Tongue (tissue), 2 donors: ENCODE results near the gene BMP8B. TPM values are rescaled to one million over a fixed set of nuclear protein-coding genes. Genes with fewer than 3 reads are reported as not detected.
"Not testable (repeated sequence)": the region's sequence is repeated elsewhere in the genome, so short reads cannot be mapped to it uniquely, and the experiment has no call there.

Experiments used
- DNase-seq: peaks from one replicate; pipeline ENCODE4 v3.0.0-alpha.2; 2015
- total RNA-seq: library from RNA; depleted of rRNA; stranded (reverse); fragments of >200 nt; gene quantifications from one replicate; pipeline ENCODE4 v1.2.3, GENCODE V29; 2014

BMP8B gene
- total RNA-seq, 1 donor from 2014 or later: 2.7 TPM

DNA sequence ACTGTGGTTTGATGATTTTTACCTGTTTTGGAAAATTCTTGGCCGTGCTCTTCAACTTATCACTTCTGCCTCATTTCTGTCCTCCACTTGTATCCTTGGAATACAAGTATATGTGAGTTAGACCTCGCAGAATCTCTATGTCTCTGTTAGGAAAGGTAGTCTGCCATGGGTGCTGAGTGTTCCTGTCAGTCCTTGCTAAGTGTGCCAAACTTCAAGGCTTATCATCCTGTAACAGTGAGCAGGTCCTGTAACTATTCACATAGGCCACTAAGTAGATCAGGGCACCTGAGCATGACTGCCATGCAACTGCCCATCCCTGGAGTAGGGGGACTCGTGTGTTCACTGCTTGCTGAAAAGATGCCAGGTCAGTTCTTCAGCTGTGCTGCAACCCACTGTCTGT is 24.2 kb upstream of the BMP8B start:
- no peak for DNase-seq

DNA sequence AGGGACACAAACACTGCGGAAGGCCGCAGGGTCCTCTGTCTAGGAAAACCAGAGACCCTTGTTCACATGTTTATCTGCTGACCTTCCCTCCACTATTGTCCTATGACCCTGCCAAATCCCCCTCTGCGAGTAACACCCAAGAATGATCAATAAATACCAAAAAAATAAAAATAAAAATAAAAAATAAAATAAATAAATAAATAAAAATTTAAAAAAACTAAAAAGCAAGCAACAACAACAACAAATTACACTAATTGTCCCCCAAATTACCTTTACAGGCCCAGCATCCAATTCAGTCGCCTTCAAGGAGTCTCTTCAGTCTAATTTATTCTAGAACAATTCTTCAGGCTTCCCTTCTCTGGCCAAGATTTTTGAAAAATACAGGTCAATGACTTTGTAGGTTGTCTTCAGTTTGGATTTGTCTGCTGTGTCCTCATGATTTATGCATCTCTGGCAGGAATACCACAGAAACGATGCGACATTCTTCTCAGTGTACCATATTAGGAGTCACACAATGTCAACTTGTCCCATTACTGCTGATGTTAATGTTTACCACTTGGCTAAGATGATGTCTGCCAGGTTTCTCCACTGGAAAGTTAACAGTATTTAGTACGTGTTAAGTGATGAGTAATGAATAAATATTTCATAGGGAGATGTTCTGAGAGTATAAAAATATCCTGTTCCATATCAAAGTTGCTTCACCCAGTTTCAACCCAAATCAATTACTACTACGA is 20.3 kb upstream of the BMP8B start:
- DNase-seq: no peak

DNA sequence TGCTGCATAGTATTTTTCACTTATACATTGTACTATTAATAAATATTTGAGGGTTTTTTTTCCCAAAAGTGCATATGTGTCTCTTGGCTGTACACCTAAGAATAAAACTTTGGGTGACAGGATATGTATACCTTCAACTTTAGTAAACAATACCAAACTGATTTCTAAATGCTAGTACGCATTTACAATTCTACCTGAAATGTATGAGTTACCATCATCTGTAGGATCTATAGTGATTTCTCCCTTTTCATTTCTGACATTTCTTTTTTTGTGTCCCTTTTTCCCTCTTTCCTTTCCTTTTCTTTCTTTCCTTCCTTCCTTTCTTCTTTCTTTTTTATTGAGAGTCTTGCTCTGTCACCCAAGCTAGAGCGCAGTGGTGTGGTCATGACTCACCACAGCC is 16.7 kb upstream of the BMP8B start:
- no peak for DNase-seq

DNA sequence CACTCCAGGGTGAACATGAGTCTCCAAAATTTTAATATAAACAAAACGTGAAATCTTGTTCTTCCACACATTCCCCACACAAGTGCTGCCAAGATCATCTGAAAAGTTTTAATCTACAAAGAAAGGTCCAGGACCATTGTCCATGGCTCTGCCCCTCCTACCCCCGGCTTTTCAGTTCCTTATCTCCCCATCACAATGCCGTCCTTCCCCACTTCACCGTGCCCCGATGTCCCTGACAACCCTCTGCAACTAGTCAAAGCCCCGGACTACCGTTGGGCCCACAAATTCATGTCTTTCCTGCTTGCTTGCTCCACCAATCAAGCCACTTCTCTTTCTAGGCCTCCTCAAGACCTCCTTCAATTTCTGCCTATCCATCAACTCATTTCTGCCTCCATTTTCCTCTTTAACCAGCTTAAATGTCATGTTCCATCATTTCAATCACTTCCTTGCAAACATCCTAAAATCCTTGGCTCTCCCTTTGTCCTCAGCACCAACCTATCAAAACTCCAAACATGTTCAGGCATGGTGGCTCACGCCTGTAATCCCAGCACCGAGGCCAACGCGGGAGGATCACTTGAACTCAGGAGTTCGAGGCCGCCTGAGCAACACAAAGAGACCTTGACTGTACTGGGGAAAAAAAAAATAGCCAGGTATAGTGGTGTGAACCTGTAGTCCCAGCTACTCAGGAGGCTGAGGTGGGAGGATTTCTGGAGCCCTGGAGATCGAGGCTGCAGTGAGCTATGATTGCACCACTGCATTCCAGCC is 14.0 kb upstream of the BMP8B start:
- no peak for DNase-seq

DNA sequence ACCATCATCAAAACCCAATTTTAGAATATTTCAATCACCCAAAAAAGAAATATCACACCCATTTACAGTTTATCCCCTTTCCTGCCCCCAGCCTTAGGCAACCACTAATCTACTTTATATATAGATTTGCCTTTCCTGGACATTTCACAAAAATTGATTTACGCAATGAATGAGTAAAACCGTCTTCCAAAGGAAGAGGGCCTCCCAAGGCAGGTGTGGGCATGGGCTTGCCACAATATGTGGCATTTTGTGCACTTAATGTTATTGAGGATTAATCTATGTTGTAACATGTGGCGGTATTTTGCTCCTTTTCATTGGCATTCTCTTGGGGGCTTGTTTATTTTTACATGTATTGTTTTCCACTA is 11.8 kb upstream of the BMP8B start:
- DNase-seq: no peak

DNA sequence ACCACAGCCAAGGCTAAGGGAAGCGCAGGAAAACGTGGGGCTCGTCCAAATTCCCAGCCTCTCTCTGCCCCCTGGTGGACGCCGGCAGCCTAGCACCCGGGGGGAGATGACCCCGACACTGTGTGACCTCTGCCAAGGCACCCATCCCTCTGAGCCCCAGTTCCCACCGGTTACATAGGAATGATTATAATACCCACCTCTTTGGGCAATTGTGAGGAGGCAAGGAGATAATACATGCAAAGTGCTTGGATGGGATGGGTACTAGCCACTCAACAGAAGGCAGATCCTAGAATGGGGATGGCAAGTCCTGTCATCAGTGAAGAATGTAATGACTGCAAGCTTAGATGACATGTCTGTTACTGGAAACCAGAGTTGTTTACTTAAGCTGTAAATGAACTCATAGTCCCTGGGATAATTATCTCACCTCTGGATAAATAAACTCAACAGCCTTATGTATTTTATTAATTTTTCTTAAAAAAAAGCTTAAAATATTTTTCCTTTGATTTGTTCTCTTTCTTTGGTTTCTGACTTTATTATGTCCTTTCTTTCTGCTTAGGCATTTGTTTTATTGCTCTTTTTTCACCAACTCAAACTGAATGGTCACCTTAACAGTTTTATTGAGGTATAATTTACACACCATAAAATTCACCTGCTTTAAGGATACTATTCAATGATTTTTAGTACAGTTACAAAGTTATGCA is 11.3 kb upstream of the BMP8B start:
- DNase-seq: peak; percentile 53

DNA sequence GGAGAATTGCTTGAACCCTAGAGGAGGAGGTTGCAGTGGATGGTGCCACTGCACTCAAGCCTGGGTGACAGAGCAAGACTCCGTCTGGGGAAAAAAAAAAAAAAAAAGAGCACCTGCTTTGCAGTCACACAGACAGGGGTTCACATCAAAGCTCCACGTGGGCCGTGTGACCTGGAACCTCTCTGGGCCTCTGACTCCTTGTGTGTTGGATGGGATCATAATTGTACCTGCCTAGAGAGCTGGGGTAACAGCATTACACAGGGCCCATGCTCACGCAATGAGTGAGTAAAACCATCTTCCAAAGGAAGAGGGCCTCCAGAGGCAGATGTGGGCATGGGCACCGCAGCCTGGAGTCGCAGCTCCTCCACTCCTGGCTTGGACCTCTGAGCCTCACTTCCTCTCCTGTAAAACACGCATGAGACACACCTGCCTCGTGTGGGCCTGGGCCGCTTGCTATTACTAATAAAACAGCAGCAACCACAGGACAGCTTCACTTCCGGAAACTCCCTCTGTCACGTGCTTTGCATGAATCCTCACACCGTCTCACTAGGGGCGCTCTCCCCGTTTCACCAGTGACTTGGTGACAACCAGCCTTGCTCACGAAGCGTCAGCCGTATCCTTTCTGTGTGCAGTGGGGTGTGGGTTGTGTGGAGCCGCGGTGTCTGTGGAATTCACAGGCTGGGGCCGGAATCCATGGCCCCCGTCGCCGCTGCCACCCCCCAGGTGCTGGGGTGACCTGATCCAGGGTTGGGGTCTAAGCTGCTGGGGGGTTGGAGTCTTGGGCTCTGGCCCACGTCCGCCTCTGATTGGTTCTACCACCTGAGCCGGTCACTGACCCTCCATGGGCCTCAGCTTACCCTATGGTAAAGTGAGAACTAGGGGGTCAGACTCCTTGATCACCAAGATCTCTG is 10.4 kb upstream of the BMP8B start:
- peak; percentile 57 for DNase-seq

DNA sequence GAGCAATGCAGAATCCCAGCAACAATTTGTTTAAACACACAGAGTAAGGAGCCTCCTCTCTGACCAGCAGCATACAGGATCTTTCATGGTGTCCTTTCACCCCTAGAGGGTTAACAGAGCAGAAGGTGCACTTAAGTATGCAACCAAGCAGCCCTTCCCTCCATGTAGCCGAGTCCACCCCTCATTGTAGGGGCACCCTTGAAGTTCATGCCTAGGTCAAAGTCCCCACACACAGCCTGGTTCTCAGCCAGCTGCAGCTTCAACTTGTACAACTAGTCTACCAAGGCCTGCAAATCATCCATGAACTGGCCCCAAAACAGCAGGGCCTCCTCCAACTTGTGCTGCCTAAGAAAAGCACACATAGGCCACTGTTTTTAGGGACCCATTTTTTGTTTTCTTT is 7.0 kb upstream of the BMP8B start:
- DNase-seq: no peak

DNA sequence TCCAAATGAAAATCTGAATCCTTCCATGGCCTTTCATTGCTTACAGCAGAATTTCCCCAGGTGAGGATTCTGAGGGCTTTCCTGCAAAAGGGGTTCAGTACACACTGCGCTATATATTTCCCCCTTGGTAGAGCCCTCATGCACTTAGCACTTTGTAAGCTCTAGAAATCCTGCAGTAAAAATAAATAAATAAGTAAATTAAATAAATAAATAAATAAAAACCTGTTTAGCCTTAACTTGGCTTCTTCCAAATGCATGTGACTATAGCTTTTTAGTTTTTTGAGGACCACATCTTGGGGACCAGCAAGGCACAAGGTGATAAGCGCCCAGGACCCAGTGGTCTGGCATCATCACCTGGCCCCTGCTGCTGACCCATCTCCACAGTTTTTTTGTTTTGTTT is 3.2 kb upstream of the BMP8B start:
- no peak for DNase-seq

DNA sequence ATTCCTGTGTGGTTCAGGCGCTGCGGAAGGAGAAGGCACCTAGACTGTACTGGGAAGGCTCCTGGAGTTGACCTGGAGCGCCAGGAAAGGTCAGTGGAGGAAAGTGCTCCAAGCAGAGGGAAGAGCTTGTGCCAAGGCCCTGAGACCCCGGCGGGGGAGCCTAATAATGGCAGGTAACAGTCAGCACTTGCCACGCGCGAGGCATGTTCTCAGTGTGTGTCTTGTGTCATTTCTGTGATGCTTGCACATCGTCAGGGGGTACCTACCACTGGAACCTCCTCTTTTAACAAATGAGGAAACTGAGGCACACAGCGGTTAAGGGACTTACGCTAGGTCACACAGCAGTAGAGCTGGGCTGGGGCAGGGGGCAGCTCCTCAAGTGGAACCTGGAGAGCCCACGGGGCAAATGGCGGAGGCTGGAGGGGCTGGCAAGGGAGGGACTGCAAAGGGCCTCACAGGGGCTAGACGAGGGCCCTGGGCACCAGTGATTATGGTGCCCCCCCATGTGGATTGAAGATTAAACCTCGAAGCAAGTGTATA is 976 bp upstream of the BMP8B start:
- no peak for DNase-seq

DNA sequence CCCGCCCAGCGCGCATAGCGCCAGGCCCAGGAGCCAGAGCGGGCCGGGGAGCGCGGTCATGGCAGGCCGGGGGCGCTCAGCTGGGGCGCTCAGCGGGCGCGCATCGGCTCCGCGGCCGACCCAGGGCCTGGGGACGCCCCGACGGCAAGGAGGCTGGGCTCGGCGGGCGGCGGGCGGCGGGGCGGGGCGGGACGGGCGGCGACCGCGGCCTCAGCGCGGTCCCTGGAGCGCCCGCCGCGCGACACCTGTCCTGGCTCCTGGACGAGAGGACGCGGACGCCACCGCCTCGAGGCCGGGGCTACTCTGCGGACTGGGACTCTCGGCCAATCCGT is 273 bp downstream of the BMP8B start:
- no peak for DNase-seq

DNA sequence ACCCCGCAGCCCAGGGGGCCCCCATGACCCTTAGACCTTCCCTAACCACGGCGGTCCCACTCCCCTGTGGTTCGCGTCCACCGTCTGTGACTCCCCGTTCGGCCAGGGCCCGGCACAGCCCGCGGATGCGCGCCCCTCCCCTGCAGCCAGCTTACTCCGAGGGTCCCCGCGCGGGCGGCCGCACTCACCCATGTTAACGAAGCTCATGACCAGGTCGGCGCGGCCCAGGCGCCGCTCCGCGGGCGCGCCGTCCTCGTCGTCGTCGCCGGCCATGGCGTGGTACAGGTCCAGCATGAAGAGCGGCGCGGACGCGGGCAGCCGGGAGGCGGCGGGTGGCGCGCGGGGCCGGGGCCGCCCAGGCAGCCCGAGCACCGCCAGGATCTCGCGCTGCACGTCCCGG is 701 bp downstream of the BMP8B start:
- not testable (repeated sequence) for DNase-seq

DNA sequence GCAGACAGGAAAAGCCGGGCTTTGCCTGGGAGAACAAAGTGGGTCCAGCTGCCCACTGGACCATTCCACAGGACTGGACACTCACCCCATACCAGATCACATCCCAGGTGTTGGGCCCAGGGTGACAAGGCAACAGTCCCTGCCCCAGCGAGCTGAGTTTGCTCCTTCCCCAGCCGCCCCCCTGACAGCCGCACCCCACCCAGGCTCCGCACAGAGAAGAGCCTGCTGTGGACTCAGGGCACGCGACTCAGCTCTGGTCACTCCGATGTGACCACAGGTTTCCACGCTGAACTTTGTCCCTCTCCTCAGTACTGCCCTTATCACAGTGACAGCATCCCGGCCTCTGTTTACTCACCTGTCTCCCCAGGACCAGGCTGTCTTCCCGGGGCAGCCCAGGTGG is 1.2 kb downstream of the BMP8B start:
- no peak for DNase-seq

DNA sequence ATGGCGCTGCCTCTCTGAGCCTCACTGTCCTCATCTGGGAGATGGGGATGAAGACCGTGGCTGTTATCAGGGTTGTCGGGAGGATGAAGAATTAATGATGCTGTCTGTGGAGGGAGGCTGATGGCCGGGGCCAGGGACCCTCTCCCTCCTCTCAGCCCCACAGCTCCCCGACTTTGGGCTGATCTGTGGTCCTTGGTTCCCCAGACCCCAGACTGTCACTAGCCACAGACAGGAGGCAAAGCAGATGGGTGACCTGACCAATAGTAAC is 1.6 kb downstream of the BMP8B start:
- not testable (repeated sequence) for DNase-seq

DNA sequence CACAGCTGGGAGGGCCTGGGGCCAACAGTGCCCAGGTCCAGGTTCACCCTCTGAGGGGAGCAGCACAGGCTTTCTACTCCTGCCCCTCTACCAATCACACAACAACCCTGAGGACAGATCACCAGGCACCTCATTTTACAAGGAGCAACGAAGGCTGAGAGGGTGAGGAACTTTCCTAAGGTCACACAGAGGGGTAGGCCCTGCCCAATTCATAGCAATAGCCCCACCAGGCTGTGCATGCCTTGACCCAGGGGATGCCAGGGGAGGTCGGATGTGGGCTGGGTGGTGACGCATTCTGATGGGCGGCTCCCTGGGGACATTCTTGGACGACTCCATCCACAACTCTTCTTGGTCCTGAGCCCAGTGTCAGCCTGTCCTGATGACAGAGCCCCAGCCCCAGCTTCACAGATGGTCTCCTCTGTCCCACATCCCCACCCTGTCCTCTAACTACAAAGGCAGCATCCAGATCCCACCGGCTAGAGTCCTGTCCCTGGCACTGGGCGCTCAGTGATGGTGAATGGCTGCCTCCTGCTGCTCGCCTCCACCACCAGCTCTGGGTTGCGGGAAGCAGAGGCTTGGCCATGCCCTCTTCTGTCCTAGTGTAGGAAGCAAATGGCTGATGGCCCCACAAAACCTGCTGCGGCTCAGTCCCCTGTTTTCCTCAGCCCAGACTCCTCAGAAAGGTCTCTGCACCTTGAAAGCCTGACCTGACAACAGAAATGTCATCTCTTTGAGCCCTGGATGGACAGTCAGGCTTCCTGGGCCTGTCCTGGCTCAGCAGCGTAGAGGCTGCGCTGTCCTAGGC is 2.2 kb downstream of the BMP8B start:
- DNase-seq: not testable (repeated sequence)

DNA sequence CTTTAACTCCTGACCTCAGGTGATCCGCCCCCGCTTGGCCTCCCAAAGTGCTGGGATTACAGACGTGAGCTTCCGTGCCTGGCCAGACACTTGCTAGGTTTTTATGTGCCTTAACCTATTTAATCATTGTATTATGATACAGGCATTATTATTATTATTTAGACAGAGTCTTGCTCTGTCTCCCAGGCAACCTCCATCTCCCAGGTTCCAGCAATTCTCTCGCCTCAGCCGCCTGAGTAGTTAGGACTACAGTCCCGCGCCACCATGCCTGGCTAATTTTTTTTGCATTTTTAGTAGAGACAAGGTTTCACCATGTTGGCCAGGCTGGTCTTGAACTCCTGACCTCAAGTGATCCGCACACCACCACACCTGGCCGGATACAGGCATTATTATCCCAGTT is 6.0 kb downstream of the BMP8B start:
- not testable (repeated sequence) for DNase-seq

DNA sequence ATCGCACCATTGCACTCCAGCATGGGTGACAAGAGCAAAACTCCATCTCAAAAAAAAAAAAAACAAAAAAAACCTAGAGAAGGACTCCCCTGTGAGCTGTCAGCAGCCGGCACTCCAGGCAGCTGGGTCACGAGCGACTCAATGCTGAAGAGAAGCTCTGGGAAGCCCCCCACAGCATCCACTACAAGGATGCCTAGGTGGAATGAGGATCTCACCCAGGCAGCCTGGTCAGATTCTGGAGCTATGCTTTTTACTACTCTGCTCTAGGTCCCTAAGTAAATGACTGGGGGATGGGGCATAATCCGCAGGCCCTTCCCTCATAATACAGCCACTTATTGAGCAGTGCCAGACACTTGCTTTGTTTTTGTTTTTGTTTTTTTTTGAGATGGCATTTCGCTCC is 6.6 kb downstream of the BMP8B start:
- DNase-seq: no peak

DNA sequence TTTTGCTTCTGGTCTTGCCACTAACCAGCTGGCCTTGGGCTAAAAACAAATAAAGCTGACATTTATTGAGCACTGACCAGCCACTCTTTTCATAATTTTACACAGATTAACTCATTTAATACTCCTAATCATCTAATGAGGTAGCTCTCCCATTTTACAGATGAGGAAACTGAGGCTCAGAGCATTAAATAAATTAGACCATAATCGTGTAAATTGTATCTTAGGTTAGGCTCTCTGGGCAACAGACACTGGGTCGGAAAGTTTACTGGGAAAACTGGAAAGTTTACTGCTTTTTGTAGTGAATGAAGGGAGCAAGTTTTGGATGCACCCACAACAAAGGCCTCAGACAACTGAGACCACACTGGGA is 7.3 kb downstream of the BMP8B start:
- DNase-seq: no peak

DNA sequence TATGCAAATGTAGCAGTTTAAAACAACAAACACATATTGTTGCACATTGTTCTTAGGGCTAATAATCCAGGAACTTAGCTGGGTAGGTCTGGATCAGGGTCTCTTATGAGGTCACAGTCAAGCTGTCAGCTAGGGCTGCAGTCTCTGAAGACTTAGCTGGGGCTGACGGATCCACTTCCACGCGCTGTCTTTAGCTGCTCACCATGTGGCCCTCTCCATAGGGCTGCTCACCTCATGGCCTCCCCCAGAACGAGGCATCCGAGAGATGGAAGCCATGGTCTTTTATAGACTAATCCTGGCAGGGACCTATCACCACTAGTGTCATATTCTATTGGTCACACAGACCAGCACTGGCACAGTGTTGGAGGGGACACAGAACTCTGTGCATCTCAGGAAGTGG is 8.8 kb downstream of the BMP8B start:
- no peak for DNase-seq

DNA sequence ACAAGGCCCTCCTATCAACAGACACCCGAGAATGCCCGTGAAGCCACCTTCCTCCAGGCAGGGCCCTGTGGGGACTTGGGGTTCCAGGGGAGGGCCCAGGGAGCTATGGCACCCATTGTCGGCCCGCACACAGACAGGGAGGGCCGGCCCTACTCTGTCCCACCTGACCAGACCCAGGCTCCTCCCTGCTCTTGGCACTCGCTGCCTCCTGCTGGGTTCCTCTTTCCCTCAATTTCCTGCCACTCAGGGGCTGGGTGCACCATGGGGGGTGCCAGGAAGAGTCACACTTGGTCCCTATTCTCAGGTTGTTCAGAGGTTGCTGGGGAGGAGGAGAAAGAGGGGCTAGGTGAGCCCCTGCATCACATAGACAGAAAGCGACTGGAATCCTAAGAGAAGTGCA is 9.5 kb downstream of the BMP8B start:
- no peak for DNase-seq

DNA sequence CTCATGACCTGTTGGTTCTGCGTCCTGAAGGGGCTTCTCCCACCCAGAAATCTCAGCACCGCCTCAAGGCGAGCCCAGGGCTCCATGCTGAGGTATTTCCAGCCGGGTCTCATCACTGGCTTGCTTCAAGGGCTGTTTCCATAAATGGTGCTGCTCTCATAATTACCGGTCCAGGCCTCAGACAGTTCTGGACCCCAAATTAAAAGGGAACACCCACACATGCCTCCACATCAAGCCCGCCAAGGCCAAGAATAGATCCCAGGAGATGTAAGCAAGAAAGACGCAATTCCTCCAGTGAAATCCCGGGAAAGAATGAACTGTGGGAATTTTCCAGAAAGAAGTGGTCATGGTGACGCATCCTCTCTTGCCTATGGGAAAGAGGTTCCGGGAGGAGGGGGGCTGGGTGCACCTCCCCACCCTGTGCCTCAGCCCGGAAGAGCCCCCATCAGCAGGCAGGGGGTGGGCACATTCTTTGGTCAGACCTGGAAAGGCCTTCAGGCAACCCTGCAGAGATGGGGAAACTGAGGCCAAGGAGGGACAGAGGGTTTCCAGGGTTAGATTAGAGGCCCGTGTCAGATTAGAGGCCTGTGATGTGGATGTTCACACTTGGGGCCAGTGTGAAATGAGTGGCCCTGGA is 10.1 kb downstream of the BMP8B start:
- not testable (repeated sequence) for DNase-seq
